ENCODE measurements around the gene AKNA. TPM values are rescaled to one million over a fixed set of nuclear protein-coding genes. Genes with fewer than 3 reads are reported as not detected.

The AKNA gene
- total RNA-seq, 2 experiments from 2014 or later: 107 to 118 TPM

DNA sequence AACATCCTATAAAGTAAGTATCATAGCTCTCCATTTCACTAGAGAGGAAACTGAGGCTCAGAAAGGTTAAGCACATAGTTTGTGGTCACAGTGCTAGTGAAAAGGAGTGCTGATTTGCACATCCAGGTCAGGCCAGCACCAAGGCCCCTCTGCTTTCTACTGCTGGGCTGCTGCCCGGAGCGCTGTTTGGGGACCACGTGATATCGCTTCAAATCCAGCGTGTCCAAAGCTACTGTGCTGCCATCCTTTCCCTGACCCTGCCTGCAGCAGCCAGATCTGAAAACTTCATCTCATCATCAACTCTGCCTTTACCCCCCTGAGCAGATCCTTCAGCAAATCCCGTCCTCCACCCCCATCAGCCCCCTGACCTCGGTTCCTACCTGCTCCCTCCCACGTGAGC, 40.7 kb upstream of the AKNA start:
- no peaks in the 10 kb centered on the region for H3K4me1 Mint-ChIP-seq (ENCODE audit: low read depth)
- no peak for DNase-seq
- intact Hi-C loops (cut with micrococcal nuclease): no loop called here
- H3K27ac Mint-ChIP-seq: no peak overlapping the region
- no peak overlapping the region for H3K4me3 Mint-ChIP-seq
- CTCF ChIA-PET: interaction anchor here (0.8 to 2.4 kb wide), 2 partner anchors 8 to 23 kb away, joined by 3 to 10 read pairs; no protein-coding TSS in a partner anchor
- no peaks in the 10 kb centered on the region for H3K9me3 Mint-ChIP-seq
- no peaks in the 10 kb centered on the region for H3K27me3 Mint-ChIP-seq (ENCODE audit: low read depth)
- H3K36me3 Mint-ChIP-seq (ENCODE audit: low read depth): no peaks in the 10 kb centered on the region

DNA sequence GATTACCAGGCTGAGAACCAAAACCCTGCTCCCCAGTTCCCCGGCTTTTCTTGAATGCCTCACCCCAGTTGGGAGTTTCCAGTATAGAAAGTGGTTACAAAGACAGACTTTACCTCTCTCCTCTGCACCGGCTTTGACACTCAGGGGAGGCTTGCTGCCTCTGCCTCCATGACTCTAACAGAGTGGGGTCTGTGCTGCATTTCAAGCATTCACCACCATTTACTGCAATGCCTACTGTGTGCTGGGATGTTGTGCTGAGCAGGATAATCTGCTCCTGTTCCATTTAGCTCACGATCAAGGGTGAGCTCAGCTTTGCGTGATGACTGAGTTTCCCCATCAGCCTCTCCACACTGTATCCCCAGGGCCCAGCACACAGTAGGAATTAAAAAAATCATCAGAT, 39.9 kb upstream of the AKNA start:
- Mint-ChIP-seq H3K27me3 (ENCODE audit: low read depth) (no peaks in the 10 kb centered on the region), H3K27ac (no peak overlapping the region), H3K4me1 (ENCODE audit: low read depth) (no peaks in the 10 kb centered on the region), H3K9me3 (no peaks in the 10 kb centered on the region), H3K4me3 (no peak overlapping the region), H3K36me3 (ENCODE audit: low read depth) (no peaks in the 10 kb centered on the region)
- CTCF ChIA-PET: interaction anchor here (0.5 to 2.4 kb wide), 3 partner anchors 22 to 226 kb away, joined by 3 to 10 read pairs (median 7); no protein-coding TSS in a partner anchor
- no peak for DNase-seq
- intact Hi-C loops (cut with micrococcal nuclease): no loop called here

DNA sequence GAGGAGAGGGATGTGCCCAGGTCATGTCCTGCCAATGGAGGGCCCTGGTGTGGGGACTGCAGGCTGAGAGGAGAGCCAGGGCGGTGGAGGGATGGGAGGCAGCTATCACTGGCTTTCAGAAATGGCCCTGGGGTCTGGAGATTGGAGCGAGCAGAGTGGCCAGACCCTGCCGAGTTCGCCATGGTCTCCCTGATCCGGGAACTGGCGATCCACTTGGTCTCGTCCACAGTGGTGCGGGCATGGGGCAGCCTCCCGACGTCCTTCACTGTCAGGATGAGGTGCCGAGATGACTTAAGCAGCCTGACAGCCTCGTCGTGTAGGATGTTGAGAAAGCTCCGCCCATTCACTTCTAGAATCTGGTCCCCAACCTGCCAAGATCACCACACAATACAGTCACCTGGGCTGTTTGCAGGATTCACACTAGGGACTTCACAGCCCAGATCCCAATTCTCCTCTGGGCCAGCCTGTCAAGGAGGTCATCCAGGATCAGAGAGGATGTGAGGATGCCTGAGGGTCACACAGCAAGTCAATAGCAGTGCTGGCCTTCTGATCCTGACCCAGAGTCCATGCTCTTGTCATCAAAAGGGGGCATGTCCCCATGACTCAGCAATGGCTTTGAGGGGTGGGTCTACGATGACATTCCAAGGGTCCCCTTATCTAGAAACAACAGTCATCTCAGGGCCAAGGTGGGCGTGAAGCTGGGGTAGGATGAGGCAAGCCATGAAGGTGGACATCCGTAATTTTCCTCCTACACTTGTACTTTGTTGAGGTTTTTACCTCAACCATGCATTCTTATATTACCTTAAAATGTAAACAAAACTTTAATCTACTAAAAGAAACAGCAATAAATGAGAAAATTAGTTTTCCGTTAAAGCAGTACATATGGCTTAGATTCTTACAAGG, 38.5 kb upstream of the AKNA start:
- Mint-ChIP-seq H3K27me3 (ENCODE audit: low read depth) (no peaks in the 10 kb centered on the region), H3K27ac (no peak overlapping the region), H3K4me1 (ENCODE audit: low read depth) (no peaks in the 10 kb centered on the region), H3K36me3 (ENCODE audit: low read depth) (no peaks in the 10 kb centered on the region), H3K4me3 (no peak overlapping the region), H3K9me3 (no peaks in the 10 kb centered on the region)
- DNase-seq: no peak
- CTCF ChIA-PET: interaction anchor here (2.0 kb wide), 1 partner anchor 227 kb away, joined by 7 read pairs; no protein-coding TSS in a partner anchor
- intact Hi-C loops (cut with micrococcal nuclease): no loop called here

DNA sequence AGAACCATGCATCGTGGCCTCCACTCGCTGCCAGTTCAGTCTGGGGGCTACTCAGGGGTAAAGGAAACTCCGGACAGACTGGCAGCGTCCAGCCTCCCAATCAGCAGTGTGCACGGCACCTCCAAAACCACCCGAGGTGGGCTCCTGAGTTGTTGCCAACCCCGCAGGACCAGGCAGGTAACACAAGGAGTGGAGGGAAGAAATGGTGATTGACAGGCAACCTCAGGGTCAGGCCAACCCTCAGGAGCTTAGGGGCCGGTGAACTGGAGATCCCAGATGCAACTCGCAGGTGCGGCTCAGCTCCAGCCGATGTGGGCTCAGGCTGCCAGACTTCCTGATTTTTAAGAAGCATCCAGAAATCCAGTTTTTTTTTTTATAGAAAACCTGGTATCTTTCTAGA, 37.3 kb upstream of the AKNA start:
- DNase-seq: no peak
- H3K27me3 Mint-ChIP-seq (ENCODE audit: low read depth): no peaks in the 10 kb centered on the region
- no peak overlapping the region for H3K27ac Mint-ChIP-seq
- no peaks in the 10 kb centered on the region for H3K4me1 Mint-ChIP-seq (ENCODE audit: low read depth)
- H3K9me3 Mint-ChIP-seq: no peaks in the 10 kb centered on the region
- H3K36me3 Mint-ChIP-seq (ENCODE audit: low read depth): no peaks in the 10 kb centered on the region
- intact Hi-C loops (cut with micrococcal nuclease): no loop called here
- no peak overlapping the region for H3K4me3 Mint-ChIP-seq
- CTCF ChIA-PET: no interaction called here

DNA sequence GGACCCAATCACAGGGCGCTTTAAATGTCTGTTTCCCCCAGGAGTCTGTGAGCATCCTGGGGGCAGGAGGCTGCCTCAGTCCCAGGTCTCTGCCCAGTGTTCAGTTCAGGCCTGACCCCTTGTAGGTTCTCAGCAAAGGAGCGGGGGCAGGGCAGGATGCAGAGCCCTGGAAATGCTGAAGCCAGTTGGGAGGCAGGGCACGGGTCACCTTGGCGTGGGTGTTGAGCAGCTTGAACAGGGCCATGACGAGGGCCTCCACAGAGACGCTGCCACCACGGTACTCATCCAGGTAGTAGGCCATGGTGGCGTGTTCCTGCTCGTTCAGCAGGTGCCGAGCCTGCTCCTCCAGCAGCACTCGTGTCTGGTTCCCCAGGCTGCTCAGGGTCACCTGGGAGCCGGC, 36.3 kb upstream of the AKNA start:
- CTCF ChIA-PET: no interaction called here
- H3K9me3 Mint-ChIP-seq: no peaks in the 10 kb centered on the region
- H3K36me3 Mint-ChIP-seq (ENCODE audit: low read depth): no peaks in the 10 kb centered on the region
- H3K27ac Mint-ChIP-seq: no peak overlapping the region
- intact Hi-C loops (cut with micrococcal nuclease): no loop called here
- no peak for DNase-seq
- H3K4me1 Mint-ChIP-seq (ENCODE audit: low read depth): no peaks in the 10 kb centered on the region
- no peak overlapping the region for H3K4me3 Mint-ChIP-seq
- H3K27me3 Mint-ChIP-seq (ENCODE audit: low read depth): no peaks in the 10 kb centered on the region

DNA sequence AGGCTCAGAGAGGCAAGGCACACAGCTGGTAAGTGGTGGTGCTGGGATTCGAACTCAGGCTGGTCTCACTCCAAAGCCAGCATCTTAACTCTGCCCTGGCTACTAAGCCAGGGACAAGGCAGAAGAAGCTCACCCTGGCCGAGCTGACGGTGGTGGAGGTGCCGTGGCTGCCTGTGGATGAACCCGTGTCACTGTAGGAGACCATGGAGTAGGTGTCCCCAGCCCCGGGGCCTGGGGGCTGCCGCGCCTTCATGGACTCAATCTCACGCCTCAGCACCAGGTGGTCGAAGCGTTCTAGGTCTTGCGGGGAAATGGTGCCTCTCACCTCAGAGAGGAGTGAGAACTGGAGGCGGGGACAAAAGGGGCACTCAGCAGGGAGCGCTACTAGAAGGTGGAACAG, 35.4 kb upstream of the AKNA start:
- no peaks in the 10 kb centered on the region for H3K36me3 Mint-ChIP-seq (ENCODE audit: low read depth)
- H3K9me3 Mint-ChIP-seq: no peaks in the 10 kb centered on the region
- no peaks in the 10 kb centered on the region for H3K4me1 Mint-ChIP-seq (ENCODE audit: low read depth)
- CTCF ChIA-PET: interaction anchor here (1.1 to 1.6 kb wide), 2 partner anchors 18 to 84 kb away, joined by 3 to 4 read pairs; no protein-coding TSS in a partner anchor
- no peak for DNase-seq
- intact Hi-C loops (cut with micrococcal nuclease): no loop called here
- H3K27ac Mint-ChIP-seq: no peak overlapping the region
- H3K27me3 Mint-ChIP-seq (ENCODE audit: low read depth): no peaks in the 10 kb centered on the region
- H3K4me3 Mint-ChIP-seq: no peak overlapping the region

DNA sequence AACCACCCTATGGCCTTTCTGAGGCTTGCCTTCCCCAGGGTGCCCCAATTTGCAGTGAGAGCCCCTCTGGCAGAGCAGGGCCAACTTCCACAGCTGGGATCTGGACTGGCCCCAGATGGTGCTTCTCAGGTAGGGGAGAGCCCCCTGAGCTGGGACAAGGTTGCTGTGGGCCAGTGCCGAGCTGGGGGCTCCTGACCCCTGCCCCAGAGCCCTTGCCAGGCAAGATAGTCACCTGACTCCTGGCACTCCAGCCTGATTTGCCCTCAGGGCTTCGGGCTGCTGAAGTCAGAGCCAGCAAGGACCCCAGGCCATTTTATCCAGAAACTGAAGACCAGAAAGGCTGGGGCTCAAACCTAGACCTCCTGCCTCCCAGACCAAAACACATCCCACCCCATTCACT, 33.4 kb upstream of the AKNA start:
- Mint-ChIP-seq H3K4me1 (ENCODE audit: low read depth) (no peaks in the 10 kb centered on the region), H3K27me3 (ENCODE audit: low read depth) (no peaks in the 10 kb centered on the region), H3K36me3 (ENCODE audit: low read depth) (no peaks in the 10 kb centered on the region), H3K27ac (no peak overlapping the region), H3K4me3 (no peak overlapping the region), H3K9me3 (no peaks in the 10 kb centered on the region)
- CTCF ChIA-PET: interaction anchor here (0.9 to 3.6 kb wide), 3 partner anchors 16 to 232 kb away, joined by 3 to 17 read pairs (median 4); no protein-coding TSS in a partner anchor
- intact Hi-C loops (cut with micrococcal nuclease): no loop called here
- no peak for DNase-seq

DNA sequence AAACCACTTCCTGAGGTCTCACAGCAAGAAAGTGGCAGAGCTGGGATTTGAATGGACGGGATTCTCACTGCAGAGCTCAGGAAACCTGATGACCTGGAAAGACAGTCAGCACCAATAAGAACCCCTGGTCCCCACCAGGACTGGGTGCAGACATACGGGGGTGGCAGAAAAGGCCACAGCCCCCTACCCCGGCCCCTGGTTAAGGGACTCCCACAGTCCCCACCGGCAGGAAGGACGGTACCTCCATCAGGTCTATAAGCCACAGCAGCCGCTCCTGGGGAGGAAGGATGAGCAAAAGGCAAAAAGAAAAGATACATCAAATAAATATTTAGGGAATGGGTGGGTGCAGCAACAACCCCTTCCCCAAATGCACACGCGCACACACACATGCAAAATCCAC, 32.0 kb upstream of the AKNA start:
- H3K27me3 Mint-ChIP-seq (ENCODE audit: low read depth): no peaks in the 10 kb centered on the region
- H3K4me1 Mint-ChIP-seq (ENCODE audit: low read depth): no peaks in the 10 kb centered on the region
- intact Hi-C loops (cut with micrococcal nuclease): no loop called here
- H3K36me3 Mint-ChIP-seq (ENCODE audit: low read depth): no peaks in the 10 kb centered on the region
- DNase-seq: no peak
- CTCF ChIA-PET: interaction anchor here (0.8 to 3.6 kb wide), 4 partner anchors 9 to 261 kb away, joined by 3 to 17 read pairs (median 3); no protein-coding TSS in a partner anchor
- no peak overlapping the region for H3K4me3 Mint-ChIP-seq
- H3K27ac Mint-ChIP-seq: no peak overlapping the region
- no peaks in the 10 kb centered on the region for H3K9me3 Mint-ChIP-seq

DNA sequence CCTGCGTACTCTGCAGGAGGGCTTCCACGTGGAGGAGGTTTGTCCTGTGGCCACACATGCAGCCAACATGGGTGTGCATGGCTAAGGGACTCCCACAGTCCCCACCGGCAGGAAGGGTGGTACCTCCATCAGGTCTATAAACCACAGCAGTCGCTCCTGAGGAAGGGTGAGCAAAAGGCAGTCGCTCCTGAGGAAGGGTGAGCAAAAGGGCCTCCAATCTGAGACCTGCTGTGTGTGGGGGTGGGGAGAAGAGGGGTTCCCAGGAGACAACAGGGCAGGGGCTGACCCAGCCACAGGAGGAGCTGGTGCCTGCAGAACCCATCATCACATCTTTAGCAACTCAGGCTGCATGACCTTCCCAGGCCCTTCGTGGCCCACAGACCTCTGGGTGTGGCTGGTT, 30.3 kb upstream of the AKNA start:
- no peaks in the 10 kb centered on the region for H3K27me3 Mint-ChIP-seq (ENCODE audit: low read depth)
- H3K4me1 Mint-ChIP-seq (ENCODE audit: low read depth): no peaks in the 10 kb centered on the region
- CTCF ChIA-PET: interaction anchor here (3.6 to 4.8 kb wide), 2 partner anchors 12 to 13 kb away, joined by 17 to 30 read pairs; no protein-coding TSS in a partner anchor
- no peak overlapping the region for H3K27ac Mint-ChIP-seq
- H3K4me3 Mint-ChIP-seq: no peak overlapping the region
- intact Hi-C loops (cut with micrococcal nuclease): no loop called here
- no peak for DNase-seq
- no peaks in the 10 kb centered on the region for H3K9me3 Mint-ChIP-seq
- no peaks in the 10 kb centered on the region for H3K36me3 Mint-ChIP-seq (ENCODE audit: low read depth)

DNA sequence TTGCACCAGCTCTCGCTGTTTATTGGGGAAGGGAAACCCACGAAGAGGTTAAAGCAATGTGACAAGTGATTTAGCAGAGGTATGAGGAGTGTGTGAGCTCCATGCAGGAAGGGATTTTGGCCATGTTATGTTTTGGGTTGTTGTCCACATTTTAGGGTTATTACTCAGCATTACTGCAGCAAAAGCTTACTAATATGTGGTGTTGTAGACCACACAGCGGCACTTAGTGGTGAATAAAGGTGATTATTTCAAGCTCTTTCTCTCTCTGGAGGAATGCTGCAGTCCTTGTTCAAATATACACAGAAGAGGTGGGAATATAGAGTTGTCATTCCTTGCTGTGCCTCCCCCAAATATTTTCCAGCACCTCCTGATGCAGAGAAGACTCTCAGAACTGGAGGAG, 29.7 kb upstream of the AKNA start:
- H3K27ac Mint-ChIP-seq: no peak overlapping the region

DNA sequence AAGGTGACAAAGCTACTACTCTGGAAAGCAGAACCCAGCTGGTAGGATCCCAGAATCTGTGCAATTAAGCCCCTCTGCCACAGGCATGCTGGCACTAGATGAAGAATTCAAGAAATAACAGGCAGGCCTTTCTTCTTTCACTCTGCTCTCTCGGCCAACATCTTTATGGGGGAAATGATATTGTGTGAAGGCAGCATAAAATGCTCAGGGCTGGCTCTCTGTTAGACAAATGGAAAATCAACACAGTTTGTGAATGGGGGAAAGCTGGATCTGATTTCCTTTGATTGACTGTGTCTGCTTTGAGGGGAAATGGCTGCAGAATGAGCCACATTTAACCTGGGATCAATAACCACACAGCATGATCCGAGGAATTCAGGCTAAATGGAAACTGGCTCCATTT, 29.1 kb upstream of the AKNA start:
- no peaks in the 10 kb centered on the region for H3K9me3 Mint-ChIP-seq
- no peaks in the 10 kb centered on the region for H3K4me1 Mint-ChIP-seq (ENCODE audit: low read depth)
- CTCF ChIA-PET: interaction anchor here (0.6 to 4.8 kb wide), 4 partner anchors 11 to 258 kb away, joined by 3 to 30 read pairs (median 4); no protein-coding TSS in a partner anchor
- no peak overlapping the region for H3K4me3 Mint-ChIP-seq
- no peak for DNase-seq
- H3K36me3 Mint-ChIP-seq (ENCODE audit: low read depth): no peaks in the 10 kb centered on the region
- H3K27me3 Mint-ChIP-seq (ENCODE audit: low read depth): no peaks in the 10 kb centered on the region
- intact Hi-C loops (cut with micrococcal nuclease): no loop called here
- no peak overlapping the region for H3K27ac Mint-ChIP-seq

More for the DNA sequence above, 29.7 kb upstream of the AKNA start:
- Mint-ChIP-seq H3K4me3 (no peak overlapping the region), H3K27me3 (ENCODE audit: low read depth) (no peaks in the 10 kb centered on the region), H3K36me3 (ENCODE audit: low read depth) (no peaks in the 10 kb centered on the region), H3K4me1 (ENCODE audit: low read depth) (no peaks in the 10 kb centered on the region), H3K9me3 (no peaks in the 10 kb centered on the region)
- no peak for DNase-seq
- CTCF ChIA-PET: interaction anchor here (0.6 to 4.8 kb wide), 3 partner anchors 12 to 221 kb away, joined by 3 to 30 read pairs (median 3); no protein-coding TSS in a partner anchor
- intact Hi-C loops (cut with micrococcal nuclease): no loop called here

DNA sequence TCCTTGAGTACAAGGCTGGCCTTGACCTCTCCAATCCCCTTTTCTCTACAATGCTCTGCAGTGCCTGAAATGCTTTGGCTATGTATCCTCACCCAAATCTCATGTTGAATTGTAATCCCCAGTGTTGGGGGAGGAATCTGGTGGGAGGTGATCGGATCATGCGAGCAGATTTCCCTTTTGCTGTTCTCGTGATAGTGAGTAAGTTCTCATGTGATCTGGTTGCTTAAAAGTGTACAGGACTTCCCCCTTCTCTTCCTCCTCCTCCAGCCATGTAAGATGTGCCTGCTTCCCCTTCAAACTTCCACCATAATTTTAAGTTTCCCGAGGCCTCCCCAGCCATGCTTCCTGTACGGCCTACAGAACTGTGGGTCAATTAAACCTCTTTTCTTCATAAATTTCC, 28.5 kb upstream of the AKNA start:
- Mint-ChIP-seq H3K27me3 (ENCODE audit: low read depth) (no peaks in the 10 kb centered on the region), H3K4me1 (ENCODE audit: low read depth) (no peaks in the 10 kb centered on the region), H3K9me3 (no peaks in the 10 kb centered on the region), H3K27ac (no peak overlapping the region), H3K36me3 (ENCODE audit: low read depth) (no peaks in the 10 kb centered on the region), H3K4me3 (no peak overlapping the region)
- CTCF ChIA-PET: interaction anchor here (0.6 to 4.8 kb wide), 5 partner anchors 11 to 259 kb away, joined by 3 to 30 read pairs (median 4); no protein-coding TSS in a partner anchor
- no peak for DNase-seq
- intact Hi-C loops (cut with micrococcal nuclease): no loop called here
